ENCODE results near the gene CEP72. TPM values are rescaled to one million over a fixed set of nuclear protein-coding genes. Genes with fewer than 3 reads are reported as not detected.

The CEP72 gene
- total and polyA plus RNA-seq, 7 donors, result 0.36 to 7.1 (median 1.6) TPM

DNA sequence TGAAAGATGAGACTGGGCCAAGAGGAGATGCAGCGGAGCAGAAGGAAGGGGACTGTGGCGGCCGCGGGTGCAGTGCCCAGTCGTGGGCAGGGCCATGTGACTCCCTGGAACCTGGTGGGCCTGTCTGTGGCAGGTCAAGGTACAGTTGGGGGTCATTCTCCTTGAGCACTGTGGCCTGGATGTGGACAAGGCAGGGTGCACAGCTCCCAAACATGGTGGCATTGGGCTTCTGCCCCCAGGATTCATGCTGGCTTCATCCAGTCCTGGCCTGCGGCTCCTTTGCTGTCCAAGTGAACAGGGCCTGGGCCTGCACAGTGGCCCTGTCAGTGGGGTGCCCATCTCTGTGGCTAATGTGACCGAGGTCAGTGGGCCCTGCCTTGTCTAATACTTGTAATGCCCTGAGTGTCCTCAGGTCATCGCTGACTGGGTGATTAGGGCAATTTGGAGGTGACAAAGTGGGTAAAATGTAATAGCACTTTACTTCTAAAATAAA is 39.9 kb downstream of the CEP72 start:
- H3K4me1 ChIP-seq, result no peaks in the 10 kb centered on the region
- no peaks in the 10 kb centered on the region for H3K27me3 ChIP-seq
- no peak overlapping the region for H3K4me3 ChIP-seq
- no peaks in the 10 kb centered on the region for H3K9me3 ChIP-seq
- intact Hi-C loops (cut with DNase I), result no loop called here
- H3K27ac ChIP-seq, result no peak overlapping the region
- no peak for TF ChIP-seq POLR2A (IDR thresholded peaks at IDR 0.05)
- TF ChIP-seq, protein P1, sequence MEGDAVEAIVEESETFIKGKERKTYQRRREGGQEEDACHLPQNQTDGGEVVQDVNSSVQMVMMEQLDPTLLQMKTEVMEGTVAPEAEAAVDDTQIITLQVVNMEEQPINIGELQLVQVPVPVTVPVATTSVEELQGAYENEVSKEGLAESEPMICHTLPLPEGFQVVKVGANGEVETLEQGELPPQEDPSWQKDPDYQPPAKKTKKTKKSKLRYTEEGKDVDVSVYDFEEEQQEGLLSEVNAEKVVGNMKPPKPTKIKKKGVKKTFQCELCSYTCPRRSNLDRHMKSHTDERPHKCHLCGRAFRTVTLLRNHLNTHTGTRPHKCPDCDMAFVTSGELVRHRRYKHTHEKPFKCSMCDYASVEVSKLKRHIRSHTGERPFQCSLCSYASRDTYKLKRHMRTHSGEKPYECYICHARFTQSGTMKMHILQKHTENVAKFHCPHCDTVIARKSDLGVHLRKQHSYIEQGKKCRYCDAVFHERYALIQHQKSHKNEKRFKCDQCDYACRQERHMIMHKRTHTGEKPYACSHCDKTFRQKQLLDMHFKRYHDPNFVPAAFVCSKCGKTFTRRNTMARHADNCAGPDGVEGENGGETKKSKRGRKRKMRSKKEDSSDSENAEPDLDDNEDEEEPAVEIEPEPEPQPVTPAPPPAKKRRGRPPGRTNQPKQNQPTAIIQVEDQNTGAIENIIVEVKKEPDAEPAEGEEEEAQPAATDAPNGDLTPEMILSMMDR (IDR thresholded peaks at IDR 0.05), result no peak
- no peak for TF ChIP-seq POLR2AphosphoS5 (IDR thresholded peaks at IDR 0.05)
- TF ChIP-seq EP300 (IDR thresholded peaks at IDR 0.05), result no peak
- H3K36me3 ChIP-seq, result no peaks in the 10 kb centered on the region
- peak; percentile 37 for DNase-seq
- 96% methylated on average over 8 of the region's 8 CpGs for WGBS, 2 donors

DNA sequence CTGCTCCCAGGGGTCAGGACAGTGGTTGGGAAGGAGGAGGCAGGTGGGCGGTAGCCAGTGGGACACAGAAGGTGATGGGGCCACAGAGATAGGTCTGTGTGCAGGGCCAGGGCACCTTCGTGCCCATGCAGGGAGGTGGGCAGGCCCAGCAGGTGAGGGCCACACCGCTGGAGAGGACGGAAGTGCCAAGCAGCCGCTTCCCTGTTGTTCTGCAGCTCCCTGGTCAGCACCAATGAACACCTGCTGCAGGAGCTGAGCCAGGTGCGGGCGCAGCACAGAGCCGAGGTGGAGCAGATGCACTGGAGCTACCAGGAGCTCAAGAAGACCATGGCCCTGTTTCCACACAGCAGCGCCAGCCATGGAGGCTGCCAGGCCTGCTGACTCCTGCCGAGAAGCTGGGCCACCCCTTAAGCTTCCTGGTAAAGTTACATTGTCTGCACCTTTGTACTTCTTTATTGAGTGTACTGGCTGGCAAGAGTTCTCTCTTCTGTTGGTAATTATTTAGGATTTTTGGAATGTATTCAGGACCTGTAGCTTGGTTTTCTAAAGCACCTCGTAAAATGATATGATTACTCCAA is 40.7 kb downstream of the CEP72 start:
- WGBS, 2 donors, result 65 to 84% methylated on average over 11 of the region's 11 CpGs

DNA sequence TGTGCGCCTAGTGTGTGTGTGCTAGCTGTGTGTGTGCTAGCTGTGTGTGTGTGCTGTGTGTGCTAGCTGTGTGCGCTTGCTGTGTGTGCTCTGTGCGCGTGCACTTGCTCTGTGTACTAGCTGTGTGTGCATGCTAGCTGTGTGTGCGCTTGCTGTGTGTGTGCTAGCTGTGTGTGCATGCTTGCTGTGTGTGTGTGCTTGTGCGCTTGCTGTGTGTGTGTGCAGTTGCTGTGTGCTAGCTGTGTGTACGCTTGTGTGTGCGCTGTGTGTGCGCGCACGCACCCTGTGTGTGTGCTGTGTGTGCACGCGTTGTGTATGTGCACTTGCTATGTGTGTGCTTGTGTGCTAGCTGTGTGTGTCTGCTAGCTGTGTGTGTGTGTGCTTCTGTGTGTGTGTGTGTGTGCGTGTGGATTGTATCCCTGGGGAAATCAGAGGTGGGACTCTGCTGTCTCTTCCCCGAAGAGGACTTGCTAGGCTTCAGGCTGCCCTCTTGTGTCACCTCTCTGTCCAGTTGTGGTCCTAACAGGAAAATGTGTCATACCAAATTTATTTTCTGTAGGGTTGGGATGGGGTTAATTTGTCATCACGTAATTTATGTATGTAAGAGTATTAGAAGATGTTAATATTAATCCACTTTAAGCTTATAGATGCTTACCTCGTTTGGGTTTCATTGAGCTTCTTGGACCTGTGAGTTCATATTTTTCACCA is 42.1 kb downstream of the CEP72 start:
- H3K36me3 ChIP-seq, result peaks cover 0 to 4% (median 0%) of the 10 kb centered on the region in 4 donors
- intact Hi-C loops (cut with DNase I), result no loop called here
- no peak overlapping the region for H3K27ac ChIP-seq
- no peak overlapping the region for H3K4me3 ChIP-seq
- WGBS, 2 donors, result 89 to 96% methylated on average over 17 of the region's 17 CpGs
- DNase-seq, result peak; percentile 19
- no peaks in the 10 kb centered on the region for H3K4me1 ChIP-seq
- H3K27me3 ChIP-seq, result no peaks in the 10 kb centered on the region
- no peaks in the 10 kb centered on the region for H3K9me3 ChIP-seq
- TF ChIP-seq, protein P1 (IDR thresholded peaks at IDR 0.05), result no peak
- no peak for TF ChIP-seq POLR2AphosphoS5 (IDR thresholded peaks at IDR 0.05)
- no peak for TF ChIP-seq POLR2A (IDR thresholded peaks at IDR 0.05)
- no peak for TF ChIP-seq EP300 (IDR thresholded peaks at IDR 0.05)

More for the DNA sequence above, 40.7 kb downstream of the CEP72 start:
- no peaks in the 10 kb centered on the region for H3K27me3 ChIP-seq
- H3K4me1 ChIP-seq, result no peaks in the 10 kb centered on the region
- H3K27ac ChIP-seq, result no peak overlapping the region
- peak; percentile 59 for DNase-seq
- H3K9me3 ChIP-seq, result no peaks in the 10 kb centered on the region
- no peaks in the 10 kb centered on the region for H3K36me3 ChIP-seq
- TF ChIP-seq EP300 (IDR thresholded peaks at IDR 0.05) (no peak), POLR2AphosphoS5 (IDR thresholded peaks at IDR 0.05) (no peak), POLR2A (IDR thresholded peaks at IDR 0.05) (no peak)
- TF ChIP-seq, protein P1 (IDR thresholded peaks at IDR 0.05), result no peak
- intact Hi-C loops (cut with DNase I), result no loop called here
- no peak overlapping the region for H3K4me3 ChIP-seq

DNA sequence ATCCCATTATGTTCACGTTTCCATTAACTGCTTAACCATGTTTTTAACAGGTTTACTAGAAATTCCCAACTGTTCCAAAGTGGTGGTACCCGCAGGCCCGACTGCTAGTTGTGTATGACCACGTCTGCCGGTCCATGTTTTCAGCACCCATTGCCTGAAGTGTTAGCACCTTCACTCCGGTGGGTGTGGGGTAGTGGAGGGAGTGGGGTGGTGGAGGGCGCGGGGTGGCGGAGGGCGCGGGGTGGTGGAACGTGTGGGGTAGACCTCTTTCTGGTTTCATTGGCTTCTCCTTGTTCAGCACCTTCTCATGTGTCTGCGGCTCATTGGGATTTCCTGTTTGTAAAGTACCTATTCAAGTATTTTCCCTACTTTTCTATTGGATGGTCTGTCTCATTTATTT is 43.3 kb downstream of the CEP72 start:
- Histone ChIP-seq H3K27me3 (no peaks in the 10 kb centered on the region), H3K36me3 (peaks cover 0 to 16% (median 3%) of the 10 kb centered on the region in 4 donors), H3K9me3 (no peaks in the 10 kb centered on the region), H3K4me1 (no peaks in the 10 kb centered on the region), H3K27ac (no peak overlapping the region), H3K4me3 (no peak overlapping the region)
- 94 to 97% methylated on average over 13 of the region's 13 CpGs for whole genome bisulfite sequencing, 2 donors
- intact Hi-C loops (cut with DNase I), result no loop called here
- TF ChIP-seq POLR2AphosphoS5 (IDR thresholded peaks at IDR 0.05), result no peak
- TF ChIP-seq POLR2A (IDR thresholded peaks at IDR 0.05), result no peak
- no peak for TF ChIP-seq EP300 (IDR thresholded peaks at IDR 0.05)
- TF ChIP-seq, protein P1 (IDR thresholded peaks at IDR 0.05), result no peak
- peak; percentile 42 for DNase-seq
